NCI-H1417 treated with DMSO at 0.1 percent for 48 hours (cell line): Measurements from ENCODE around the gene NCAM1.

ENCODE experiments used
- DNase-seq: peaks from one replicate; lab custom pipeline; 2025; lab: John Stamatoyannopoulos, UW

Gene NCAM1

GRCh38 chr11:112968941-112969713 lies 7.9 kb downstream of the NCAM1 start:
- no peak for DNase-seq

GRCh38 chr11:112971195-112971594 lies 10.0 kb downstream of the NCAM1 start:
- no peak for DNase-seq

- no peak for DNase-seq
Measured at GRCh38 chr11:112971827-112972226, 10.6 kb downstream of the NCAM1 start.

GRCh38 chr11:112972399-112973145 lies 11.4 kb downstream of the NCAM1 start:
- no peak for DNase-seq

GRCh38 chr11:112975051-112975450 lies 13.8 kb downstream of the NCAM1 start:
- DNase-seq, result no peak

- DNase-seq, result no peak
Measured at GRCh38 chr11:112975493-112975892, 14.3 kb downstream of the NCAM1 start.

GRCh38 chr11:112977755-112978154 lies 16.5 kb downstream of the NCAM1 start:
- no peak for DNase-seq

GRCh38 chr11:112983887-112984286 lies 22.7 kb downstream of the NCAM1 start:
- DNase-seq, result peak; percentile 48

- DNase-seq, result no peak
Measured at GRCh38 chr11:112989198-112989597, 28.0 kb downstream of the NCAM1 start.

- no peak for DNase-seq
Measured at GRCh38 chr11:112993808-112994207, 32.6 kb downstream of the NCAM1 start.

GRCh38 chr11:112995423-112996090 lies 34.3 kb downstream of the NCAM1 start:
- DNase-seq, result no peak

- DNase-seq, result no peak
Measured at GRCh38 chr11:112996994-112997393, 35.8 kb downstream of the NCAM1 start.

- no peak for DNase-seq
Measured at GRCh38 chr11:112997857-112998466, 36.7 kb downstream of the NCAM1 start.

GRCh38 chr11:112999520-112999919 lies 38.3 kb downstream of the NCAM1 start:
- peak; percentile 56 for DNase-seq

GRCh38 chr11:113001709-113002108 lies 40.5 kb downstream of the NCAM1 start:
- DNase-seq, result no peak

- DNase-seq, result no peak
Measured at GRCh38 chr11:113006896-113007445, 45.8 kb downstream of the NCAM1 start.

GRCh38 chr11:113014262-113015097 lies 53.3 kb downstream of the NCAM1 start:
- no peak for DNase-seq

- DNase-seq, result no peak
Measured at GRCh38 chr11:113015098-113015455, 53.9 kb downstream of the NCAM1 start.

- DNase-seq, result no peak
Measured at GRCh38 chr11:113016905-113017304, 55.7 kb downstream of the NCAM1 start.

GRCh38 chr11:113018913-113019312 lies 57.7 kb downstream of the NCAM1 start:
- no peak for DNase-seq

- no peak for DNase-seq
Measured at GRCh38 chr11:113019711-113020110, 58.5 kb downstream of the NCAM1 start.
